ENCODE results near the gene GTPBP1. TPM values are rescaled to one million over a fixed set of nuclear protein-coding genes. Genes with fewer than 3 reads are reported as not detected.

GTPBP1 gene
- total RNA-seq, 1 donor from 2014 or later, result 73.1 TPM

- Mint-ChIP-seq H3K4me3 (no peak overlapping the region), H3K4me1 (no peaks in the 10 kb centered on the region), H3K27ac (no peak overlapping the region), H3K36me3 (peaks cover 16% of the 10 kb centered on the region), H3K27me3 (ENCODE audit: low read depth) (no peaks in the 10 kb centered on the region), H3K9me3 (no peaks in the 10 kb centered on the region)
- DNase-seq (ENCODE audit: low spot score in 2 of 2, unreplicated experiment in 2 of 2), result no peak
- no peak for TF ChIP-seq CTCF (IDR thresholded peaks at IDR 0.05; ENCODE audit: unreplicated experiment)
Observed at GRCh38 chr22:38776086-38776485, 70.3 kb downstream of the GTPBP1 start.

DNA sequence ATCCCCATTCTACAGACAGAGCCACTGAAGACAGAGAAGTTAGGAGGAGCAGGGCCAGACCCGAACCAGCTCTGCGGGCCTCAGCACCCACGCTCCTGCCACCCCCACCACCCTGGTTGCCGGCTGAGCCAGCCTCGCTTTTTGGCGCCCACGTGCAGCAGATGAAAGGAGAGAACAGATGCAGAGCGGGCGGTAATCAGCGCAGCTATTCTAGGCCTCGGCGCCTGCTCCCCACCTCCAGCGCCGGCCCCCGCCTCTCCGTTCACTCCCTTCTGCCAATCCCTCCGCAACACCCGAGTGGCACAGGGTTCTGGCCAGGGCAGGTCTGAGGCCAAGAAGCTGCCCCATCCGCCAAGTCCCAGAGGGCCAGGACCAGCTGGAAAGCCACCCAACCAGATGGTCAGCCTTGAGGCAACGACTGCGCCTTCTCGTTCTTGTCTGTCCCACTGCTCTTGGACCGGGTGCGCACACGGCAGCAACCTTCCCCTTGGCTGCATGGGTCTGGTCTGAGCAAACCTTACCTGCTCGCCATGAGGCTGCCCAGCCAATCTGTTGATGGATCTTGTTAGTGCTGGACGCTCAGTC, 71.4 kb downstream of the GTPBP1 start:
- no peak overlapping the region for H3K27ac Mint-ChIP-seq
- H3K27me3 Mint-ChIP-seq (ENCODE audit: low read depth), result no peaks in the 10 kb centered on the region
- DNase-seq (ENCODE audit: low spot score in 2 of 2, unreplicated experiment in 2 of 2), result no peak
- peaks cover 17% of the 10 kb centered on the region for H3K36me3 Mint-ChIP-seq
- no peaks in the 10 kb centered on the region for H3K9me3 Mint-ChIP-seq
- no peak for TF ChIP-seq CTCF (IDR thresholded peaks at IDR 0.05; ENCODE audit: unreplicated experiment)
- no peak overlapping the region for H3K4me3 Mint-ChIP-seq
- peaks cover 1% of the 10 kb centered on the region for H3K4me1 Mint-ChIP-seq

DNA sequence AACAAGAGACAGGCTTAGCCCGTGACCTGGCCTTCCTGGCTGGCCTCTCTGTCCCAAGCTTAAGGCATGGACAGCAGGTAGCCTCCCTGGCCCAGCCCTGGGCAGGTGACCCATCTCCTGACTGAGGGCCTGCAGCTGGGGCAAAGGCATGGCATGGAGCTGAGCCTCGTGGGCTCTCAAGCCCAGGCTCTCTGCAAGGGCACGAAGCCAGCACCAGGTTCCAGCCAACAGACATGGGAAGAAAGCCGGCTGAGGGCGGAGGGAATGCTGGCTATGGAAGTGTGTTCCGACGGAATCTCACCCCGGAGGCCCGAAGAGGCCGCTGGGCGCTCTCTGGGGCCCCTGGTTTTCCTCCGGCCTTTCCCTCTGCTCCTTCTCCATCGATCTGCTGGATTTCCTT, 75.3 kb downstream of the GTPBP1 start:
- TF ChIP-seq CTCF (IDR thresholded peaks at IDR 0.05; ENCODE audit: unreplicated experiment), result no peak
- H3K4me1 Mint-ChIP-seq, result peaks cover 28% of the 10 kb centered on the region
- no peak for DNase-seq (ENCODE audit: low spot score in 2 of 2, unreplicated experiment in 2 of 2)
- H3K27me3 Mint-ChIP-seq (ENCODE audit: low read depth), result no peaks in the 10 kb centered on the region
- no peaks in the 10 kb centered on the region for H3K9me3 Mint-ChIP-seq
- no peak overlapping the region for H3K4me3 Mint-ChIP-seq
- H3K36me3 Mint-ChIP-seq, result peaks cover 22% of the 10 kb centered on the region
- H3K27ac Mint-ChIP-seq, result no peak overlapping the region

- Mint-ChIP-seq H3K4me1 (peaks cover 34% of the 10 kb centered on the region), H3K36me3 (peaks cover 22% of the 10 kb centered on the region), H3K27me3 (ENCODE audit: low read depth) (no peaks in the 10 kb centered on the region), H3K27ac (peak overlapping the region; percentile 76), H3K4me3 (no peak overlapping the region), H3K9me3 (no peaks in the 10 kb centered on the region)
- no peak for DNase-seq (ENCODE audit: low spot score in 2 of 2, unreplicated experiment in 2 of 2)
- no peak for TF ChIP-seq CTCF (IDR thresholded peaks at IDR 0.05; ENCODE audit: unreplicated experiment)
Observed at GRCh38 chr22:38782402-38783094, 76.8 kb downstream of the GTPBP1 start.

Other genes with a start within 250 kb of the GTPBP1 start
- 14.5 to 15.6 TPM (median 14.6 TPM) in 3 replicates for gene KDELR3, start 237.8 kb upstream of the GTPBP1 start, total RNA-seq
- 694 to 717 TPM (median 708 TPM) in 3 replicates for gene DDX17, start 199.6 kb upstream of the GTPBP1 start, total RNA-seq
- gene DMC1, start 135.8 kb upstream of the GTPBP1 start, total RNA-seq, result 2.8 to 4.8 TPM (median 4.2 TPM) in 3 replicates
- 10.3 to 11.9 TPM (median 11.0 TPM) in 3 replicates for gene FAM227A, start 49.6 kb upstream of the GTPBP1 start, total RNA-seq
- 38.5 to 40.4 TPM (median 40.0 TPM) in 3 replicates for gene CBY1, start 49.3 kb upstream of the GTPBP1 start, total RNA-seq
- 59.7 to 68.1 TPM (median 61.4 TPM) in 3 replicates for gene TOMM22, start 24.0 kb upstream of the GTPBP1 start, total RNA-seq
- 58.4 to 59.6 TPM (median 59.6 TPM) in 3 replicates for gene JOSD1, start 5.0 kb upstream of the GTPBP1 start, total RNA-seq
- gene SUN2, start 50.1 kb downstream of the GTPBP1 start, total RNA-seq, result 59.8 to 63.0 TPM (median 61.2 TPM) in 3 replicates
- 15.9 to 18.0 TPM (median 17.3 TPM) in 3 replicates for gene DNAL4, start 88.2 kb downstream of the GTPBP1 start, total RNA-seq
- gene NPTXR, start 138.1 kb downstream of the GTPBP1 start, total RNA-seq, result 9.6 to 10.3 TPM (median 10.1 TPM) in 3 replicates
- gene CBX6, start 166.3 kb downstream of the GTPBP1 start, total RNA-seq, result 101 to 104 TPM (median 102 TPM) in 3 replicates